A673 (cell line): ENCODE measurements around the gene NAPA.

Source experiments
- CTCF ChIP-seq: fragments of 300-800, 200-600 bp; sonication (generic); conservative IDR thresholded peaks from 2 replicates; pipeline ENCODE4 v1.5.1; 2017; ENCODE audit warnings: low read depth, mild to moderate bottlenecking, antibody characterized with exemption, low read length, moderate library complexity, mixed read lengths
- EZH2 ChIP-seq: fragments of 200-600 bp; sonication (generic); IDR thresholded peaks from 2 replicates; pipeline ENCODE4 v1.6.1; 2017; ENCODE audit warnings: borderline replicate concordance, low read depth, mild to moderate bottlenecking, mixed read lengths, antibody characterized with exemption, low read length; ENCODE audit not compliant: poor library complexity, severe bottlenecking

- TF ChIP-seq CTCF: no peak
- no peak for TF ChIP-seq EZH2
These were observed 55.4 kb downstream of the NAPA start for GRCh38 chr19:47459477-47459876.
